Suprapubic skin (tissue), 4 donors: ENCODE results near the gene PILRB. TPM values are rescaled to one million over a fixed set of nuclear protein-coding genes. Genes with fewer than 3 reads are reported as not detected.
A peak's percentile ranks its signal among the peaks of the same experiment; 100 is the strongest.
"Not testable (repeated sequence)": the region's sequence is repeated elsewhere in the genome, so short reads cannot be mapped to it uniquely, and the experiment has no call there.

Experiments
- DNase-seq, 2 donors: peaks; one replicate each; pipeline ENCODE4 v3.0.0-alpha.2; 2019; ENCODE audit warnings: low spot score in 2 of 2
- H3K27ac ChIP-seq: fragments of 200-600 bp; sonication (generic); one replicate; pipeline ENCODE4 v1.5.1; 2019
- H3K27me3 ChIP-seq: fragments of 200-600 bp; sonication (generic); one replicate; pipeline ENCODE4 v1.5.1; 2019
- H3K36me3 ChIP-seq: fragments of 200-600 bp; sonication (generic); one replicate; pipeline ENCODE4 v1.5.1; 2019
- H3K4me1 ChIP-seq: fragments of 200-600 bp; sonication (generic); one replicate; pipeline ENCODE4 v1.5.1; 2019
- H3K4me3 ChIP-seq: fragments of 200-600 bp; sonication (generic); one replicate; pipeline ENCODE4 v1.5.1; 2019; ENCODE audit warnings: mild to moderate bottlenecking
- H3K9me3 ChIP-seq: fragments of 200-600 bp; sonication (generic); one replicate; pipeline ENCODE4 v1.5.1; 2019
- EP300 ChIP-seq: sonication (generic); formaldehyde crosslinking; IDR thresholded peaks from one replicate; pipeline ENCODE4 v1.6.1; 2017; ENCODE audit warnings: antibody characterized with exemption
- POLR2A ChIP-seq, 2 donors: fragments of 450-650 bp; IDR thresholded peaks; one replicate each; pipeline ENCODE4 v1.6.1; 2017; ENCODE audit warnings: antibody characterized with exemption in 2 of 2, mild to moderate bottlenecking in 2 of 2, moderate library complexity in 2 of 2
- POLR2AphosphoS5 ChIP-seq, 3 donors: sonication (generic); formaldehyde crosslinking; IDR thresholded peaks; one replicate each; pipeline ENCODE4 v1.6.1; 2017; ENCODE audit warnings: antibody characterized with exemption in 3 of 3
- whole genome bisulfite sequencing: methylation state at CpG from one replicate; pipeline ENCODE4 v1.1.5; 2018; 5-methylcytosine and 5-hydroxymethylcytosine counted together
- total RNA-seq, 4 donors: library from RNA; depleted of rRNA; stranded (reverse); fragments of >200 nt; gene quantifications; one replicate each; pipeline ENCODE4 v1.1.0, GENCODE V29; 2016
- TF ChIP-seq, protein P1 (sequence below), 2 donors: fragments of 200-600 bp in 1 of 2; fragments of 450-650 bp in 1 of 2; sonication (generic) in 1 of 2; IDR thresholded peaks; one replicate each; pipeline ENCODE4 v1.5.1; 2016 to 2019; ENCODE audit warnings: antibody characterized with exemption in 2 of 2, mild to moderate bottlenecking in 1 of 2, moderate library complexity in 1 of 2

Gene PILRB
- total RNA-seq, 4 donors from 2014 or later, result 40.8 to 125 (median 63.1) TPM

DNA sequence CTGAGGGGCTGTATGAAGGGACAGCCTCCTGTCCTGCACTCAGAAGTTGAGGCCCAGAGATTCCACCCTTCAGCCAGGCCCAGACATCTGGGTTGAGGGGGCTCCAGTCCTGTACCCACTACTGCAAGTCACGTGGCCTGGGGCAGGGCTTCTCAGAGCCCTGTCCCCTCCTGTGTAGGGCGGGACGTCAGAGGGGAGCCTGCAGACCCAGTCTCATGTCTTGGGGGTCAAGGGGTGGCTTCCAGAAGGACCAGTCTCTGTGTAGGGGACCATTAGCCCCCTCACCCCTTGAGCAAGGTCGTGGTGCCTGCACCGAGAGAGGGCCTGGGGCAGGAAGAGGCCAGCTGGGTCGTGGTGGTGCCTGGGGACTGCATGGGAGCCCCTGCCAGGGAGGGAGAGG, 14.8 kb downstream of the PILRB start:
- DNase-seq, result no peak
- Histone ChIP-seq H3K4me1 (peaks cover 10% of the 10 kb centered on the region), H3K27ac (peak overlapping the region; percentile 20), H3K9me3 (no peaks in the 10 kb centered on the region), H3K36me3 (no peaks in the 10 kb centered on the region), H3K27me3 (no peaks in the 10 kb centered on the region), H3K4me3 (no peak overlapping the region)
- TF ChIP-seq POLR2A (IDR thresholded peaks at IDR 0.05) (no peak), EP300 (no peak), POLR2AphosphoS5 (IDR thresholded peaks at IDR 0.05) (no peak)
- TF ChIP-seq, protein P1, sequence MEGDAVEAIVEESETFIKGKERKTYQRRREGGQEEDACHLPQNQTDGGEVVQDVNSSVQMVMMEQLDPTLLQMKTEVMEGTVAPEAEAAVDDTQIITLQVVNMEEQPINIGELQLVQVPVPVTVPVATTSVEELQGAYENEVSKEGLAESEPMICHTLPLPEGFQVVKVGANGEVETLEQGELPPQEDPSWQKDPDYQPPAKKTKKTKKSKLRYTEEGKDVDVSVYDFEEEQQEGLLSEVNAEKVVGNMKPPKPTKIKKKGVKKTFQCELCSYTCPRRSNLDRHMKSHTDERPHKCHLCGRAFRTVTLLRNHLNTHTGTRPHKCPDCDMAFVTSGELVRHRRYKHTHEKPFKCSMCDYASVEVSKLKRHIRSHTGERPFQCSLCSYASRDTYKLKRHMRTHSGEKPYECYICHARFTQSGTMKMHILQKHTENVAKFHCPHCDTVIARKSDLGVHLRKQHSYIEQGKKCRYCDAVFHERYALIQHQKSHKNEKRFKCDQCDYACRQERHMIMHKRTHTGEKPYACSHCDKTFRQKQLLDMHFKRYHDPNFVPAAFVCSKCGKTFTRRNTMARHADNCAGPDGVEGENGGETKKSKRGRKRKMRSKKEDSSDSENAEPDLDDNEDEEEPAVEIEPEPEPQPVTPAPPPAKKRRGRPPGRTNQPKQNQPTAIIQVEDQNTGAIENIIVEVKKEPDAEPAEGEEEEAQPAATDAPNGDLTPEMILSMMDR (IDR thresholded peaks at IDR 0.05), result no peak
- 72% methylated on average over 5 of the region's 6 CpGs for WGBS

DNA sequence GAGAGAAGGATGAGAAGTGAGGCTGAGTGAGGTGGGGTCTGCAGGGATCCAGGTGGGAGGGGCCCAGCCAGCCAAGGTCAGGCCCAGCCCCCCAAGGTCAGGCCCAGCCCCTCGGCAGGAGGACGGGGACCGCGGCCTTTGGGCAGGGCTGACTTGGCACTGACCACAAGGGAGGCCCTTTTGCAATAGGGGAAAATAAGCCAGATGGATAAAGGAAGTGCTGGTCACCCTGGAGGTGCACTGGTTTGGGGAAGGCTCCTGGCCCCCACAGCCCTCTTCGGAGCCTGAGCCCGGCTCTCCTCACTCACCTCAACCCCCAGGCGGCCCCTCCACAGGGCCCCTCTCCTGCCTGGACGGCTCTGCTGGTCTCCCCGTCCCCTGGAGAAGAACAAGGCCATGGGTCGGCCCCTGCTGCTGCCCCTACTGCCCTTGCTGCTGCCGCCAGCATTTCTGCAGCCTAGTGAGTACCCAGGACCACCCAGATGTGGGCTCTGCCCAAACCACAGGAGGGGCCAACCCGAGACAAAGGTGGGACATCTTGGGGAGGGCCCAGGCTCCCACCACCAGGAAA, 15.4 kb downstream of the PILRB start, which contains the start of gene PILRA:
Gene PILRA (plus strand): TSS at position 227 of the 571 bp plus-strand sequence. CDS start 170 bp downstream, at position 397.
- Histone ChIP-seq H3K27me3 (no peaks in the 10 kb centered on the region), H3K27ac (peak within 1 kb of the TSS; percentile 20), H3K4me1 (peaks cover 10% of the 10 kb centered on the region), H3K36me3 (no peaks in the 10 kb centered on the region), H3K4me3 (no peak within 1 kb of the TSS), H3K9me3 (no peaks in the 10 kb centered on the region)
- TF ChIP-seq POLR2AphosphoS5 (IDR thresholded peaks at IDR 0.05) (no peak), POLR2A (IDR thresholded peaks at IDR 0.05) (no peak), EP300 (no peak)
- TF ChIP-seq, protein P1 (IDR thresholded peaks at IDR 0.05), result no peak
- 55% methylated on average over 10 of the region's 12 CpGs for WGBS
- no peak for DNase-seq

DNA sequence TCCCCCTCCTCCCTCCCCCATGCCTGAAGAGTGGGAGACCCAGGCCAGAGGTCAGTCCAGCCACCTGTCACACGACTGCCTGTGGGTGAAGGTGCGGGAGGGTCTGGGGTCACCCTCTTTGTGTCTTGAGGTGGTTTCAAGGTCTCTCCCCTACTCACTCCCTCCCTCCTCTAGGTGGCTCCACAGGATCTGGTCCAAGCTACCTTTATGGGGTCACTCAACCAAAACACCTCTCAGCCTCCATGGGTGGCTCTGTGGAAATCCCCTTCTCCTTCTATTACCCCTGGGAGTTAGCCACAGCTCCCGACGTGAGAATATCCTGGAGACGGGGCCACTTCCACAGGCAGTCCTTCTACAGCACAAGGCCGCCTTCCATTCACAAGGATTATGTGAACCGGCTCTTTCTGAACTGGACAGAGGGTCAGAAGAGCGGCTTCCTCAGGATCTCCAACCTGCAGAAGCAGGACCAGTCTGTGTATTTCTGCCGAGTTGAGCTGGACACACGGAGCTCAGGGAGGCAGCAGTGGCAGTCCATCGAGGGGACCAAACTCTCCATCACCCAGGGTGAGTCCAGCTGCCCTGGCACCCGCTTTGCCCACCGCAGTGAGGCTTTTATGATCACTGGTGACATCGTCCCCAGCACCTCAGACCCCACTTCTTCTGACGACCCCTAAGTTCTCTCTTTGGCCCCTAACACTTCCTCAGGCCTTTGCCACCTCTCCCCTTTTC, 16.1 kb downstream of the PILRB start:
- not testable (repeated sequence) for DNase-seq, H3K36me3 ChIP-seq, H3K4me1 ChIP-seq, H3K9me3 ChIP-seq, H3K27ac ChIP-seq, H3K4me3 ChIP-seq, H3K27me3 ChIP-seq
- 84% methylated on average over 15 of the region's 15 CpGs for WGBS

DNA sequence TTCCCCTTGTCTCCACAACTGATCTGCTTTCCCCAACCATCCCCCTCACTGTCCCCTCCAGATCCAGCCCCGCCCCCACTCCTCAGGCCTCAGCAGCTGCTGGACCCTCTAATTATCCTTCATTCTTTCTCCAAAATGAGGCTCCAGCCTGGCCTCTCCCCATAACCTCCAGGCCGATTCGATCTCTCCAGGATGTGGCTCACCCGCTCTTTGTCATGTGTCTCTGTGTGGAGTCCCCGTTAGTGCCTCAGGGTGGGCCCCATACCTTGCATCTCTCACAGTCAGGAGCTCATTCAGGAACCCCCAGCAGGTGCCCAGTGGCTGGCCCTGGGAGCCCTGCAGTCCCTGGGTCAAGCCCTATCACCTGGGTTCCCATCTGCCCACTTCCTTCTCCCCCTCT, 16.7 kb downstream of the PILRB start:
- H3K4me3 ChIP-seq, result no peak overlapping the region
- H3K27ac ChIP-seq, result no peak overlapping the region

DNA sequence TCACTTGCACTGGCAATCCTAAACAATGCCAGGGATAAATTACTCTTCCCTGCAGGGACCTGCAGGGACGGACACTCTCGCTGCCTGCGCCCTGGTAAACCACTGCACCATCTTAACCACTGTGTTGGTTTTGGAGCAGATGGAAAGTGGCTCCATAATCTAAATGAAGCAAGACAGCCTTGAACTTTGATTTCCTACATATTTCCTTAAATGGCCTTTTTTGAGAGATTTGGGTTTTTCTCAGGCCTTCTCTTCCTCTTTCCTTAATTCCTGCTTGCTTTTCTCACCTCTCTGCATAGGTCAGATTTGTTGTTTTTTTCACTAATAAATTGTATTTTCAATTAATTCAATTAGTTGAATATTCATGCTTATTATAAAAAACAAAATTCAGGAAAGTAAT, 18.1 kb downstream of the PILRB start:
- no peak overlapping the region for H3K4me3 ChIP-seq
- H3K4me1 ChIP-seq, result peaks cover 10% of the 10 kb centered on the region
- TF ChIP-seq EP300, result no peak
- no peaks in the 10 kb centered on the region for H3K9me3 ChIP-seq
- H3K36me3 ChIP-seq, result no peaks in the 10 kb centered on the region
- H3K27ac ChIP-seq, result no peak overlapping the region
- no peaks in the 10 kb centered on the region for H3K27me3 ChIP-seq
- 88% methylated on average over 3 of the region's 3 CpGs for WGBS
- DNase-seq, result no peak

More for the DNA sequence above, 16.7 kb downstream of the PILRB start:
- no peaks in the 10 kb centered on the region for H3K36me3 ChIP-seq
- peaks cover 10% of the 10 kb centered on the region for H3K4me1 ChIP-seq
- TF ChIP-seq POLR2AphosphoS5 (IDR thresholded peaks at IDR 0.05) (no peak), EP300 (no peak), POLR2A (IDR thresholded peaks at IDR 0.05) (no peak)
- TF ChIP-seq, protein P1 (IDR thresholded peaks at IDR 0.05), result no peak
- H3K27me3 ChIP-seq, result no peaks in the 10 kb centered on the region
- WGBS, result 83% methylated on average over 5 of the region's 5 CpGs
- no peaks in the 10 kb centered on the region for H3K9me3 ChIP-seq
- DNase-seq, result no peak

DNA sequence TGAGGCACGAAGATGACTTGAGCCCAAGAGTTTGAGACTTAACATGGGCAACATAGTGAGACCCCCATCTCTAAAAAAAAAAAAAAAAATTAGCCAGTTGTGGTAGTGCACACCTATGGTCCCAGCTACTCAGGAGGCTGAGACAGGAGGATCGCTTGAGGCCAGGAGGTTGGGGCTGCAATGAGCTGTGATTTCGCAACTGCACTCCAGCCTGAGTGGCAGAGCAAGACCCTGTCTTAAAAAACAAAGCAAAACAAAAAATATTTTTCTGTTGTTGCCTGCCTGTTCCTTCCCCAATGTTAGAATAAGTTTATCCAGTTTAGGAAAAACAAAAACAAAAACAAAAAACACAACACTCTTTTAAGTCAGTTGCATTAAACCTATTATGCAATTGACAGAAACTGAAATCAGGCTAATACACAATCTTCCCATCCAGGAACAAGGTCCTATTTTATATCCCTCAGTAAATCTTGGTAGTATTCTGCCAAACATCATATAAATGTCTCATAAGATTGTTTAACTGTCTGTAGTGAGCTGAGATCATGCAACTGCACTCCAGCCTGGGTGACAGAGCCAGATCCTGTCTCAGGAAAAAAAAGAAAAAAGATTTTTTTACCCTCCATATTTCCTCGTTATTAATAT, 20.3 kb downstream of the PILRB start:
- peak in 1 of 2 donors; percentile 21 for DNase-seq
- Histone ChIP-seq H3K36me3 (no peaks in the 10 kb centered on the region), H3K27ac (no peak overlapping the region), H3K9me3 (no peaks in the 10 kb centered on the region), H3K4me1 (no peaks in the 10 kb centered on the region), H3K4me3 (no peak overlapping the region), H3K27me3 (no peaks in the 10 kb centered on the region)
- WGBS, result 85% methylated on average over 4 of the region's 4 CpGs
- TF ChIP-seq EP300, result no peak
- no peak for TF ChIP-seq POLR2A (IDR thresholded peaks at IDR 0.05)
- no peak for TF ChIP-seq POLR2AphosphoS5 (IDR thresholded peaks at IDR 0.05)
- TF ChIP-seq, protein P1 (IDR thresholded peaks at IDR 0.05), result no peak
